Loucy (cell line): ENCODE measurements around the gene RAB15.
"Not testable (repeated sequence)": the region's sequence is repeated elsewhere in the genome, so short reads cannot be mapped to it uniquely, and the experiment has no call there.

Experiments used
- EZH2phosphoT487 ChIP-seq: fragments of 200-600 bp; IDR thresholded peaks from 2 replicates; pipeline ENCODE4 v1.6.1; 2018; ENCODE audit warnings: antibody characterized with exemption, mild to moderate bottlenecking, moderate library complexity, borderline replicate concordance
- TF ChIP-seq, protein P1 (sequence below): fragments of 200-600 bp; sonication (generic); conservative IDR thresholded peaks from 2 replicates; pipeline ENCODE4 v1.5.1; 2014; ENCODE audit warnings: mild to moderate bottlenecking, antibody characterized with exemption, low read length

DNA sequence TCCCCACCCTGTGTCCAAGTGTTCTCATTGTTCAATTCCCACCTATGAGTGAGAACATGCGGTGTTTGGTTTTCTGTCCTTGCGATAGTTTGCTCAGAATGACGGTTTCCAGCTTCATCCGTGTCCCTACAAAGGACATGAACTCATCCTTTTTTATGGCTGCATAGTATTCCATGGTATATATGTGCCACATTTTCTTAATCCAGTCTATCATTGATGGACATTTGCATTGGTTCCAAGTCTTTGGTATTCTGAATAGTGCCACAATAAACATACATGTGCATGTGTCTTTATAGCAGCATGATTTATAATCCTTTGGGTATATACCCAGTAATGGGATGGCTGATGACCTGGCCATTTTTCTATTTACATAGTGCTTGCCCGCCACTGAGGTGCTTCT, 58.7 kb downstream of the RAB15 start:
- TF ChIP-seq, protein P1, sequence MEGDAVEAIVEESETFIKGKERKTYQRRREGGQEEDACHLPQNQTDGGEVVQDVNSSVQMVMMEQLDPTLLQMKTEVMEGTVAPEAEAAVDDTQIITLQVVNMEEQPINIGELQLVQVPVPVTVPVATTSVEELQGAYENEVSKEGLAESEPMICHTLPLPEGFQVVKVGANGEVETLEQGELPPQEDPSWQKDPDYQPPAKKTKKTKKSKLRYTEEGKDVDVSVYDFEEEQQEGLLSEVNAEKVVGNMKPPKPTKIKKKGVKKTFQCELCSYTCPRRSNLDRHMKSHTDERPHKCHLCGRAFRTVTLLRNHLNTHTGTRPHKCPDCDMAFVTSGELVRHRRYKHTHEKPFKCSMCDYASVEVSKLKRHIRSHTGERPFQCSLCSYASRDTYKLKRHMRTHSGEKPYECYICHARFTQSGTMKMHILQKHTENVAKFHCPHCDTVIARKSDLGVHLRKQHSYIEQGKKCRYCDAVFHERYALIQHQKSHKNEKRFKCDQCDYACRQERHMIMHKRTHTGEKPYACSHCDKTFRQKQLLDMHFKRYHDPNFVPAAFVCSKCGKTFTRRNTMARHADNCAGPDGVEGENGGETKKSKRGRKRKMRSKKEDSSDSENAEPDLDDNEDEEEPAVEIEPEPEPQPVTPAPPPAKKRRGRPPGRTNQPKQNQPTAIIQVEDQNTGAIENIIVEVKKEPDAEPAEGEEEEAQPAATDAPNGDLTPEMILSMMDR = not testable (repeated sequence)
- not testable (repeated sequence) for TF ChIP-seq EZH2phosphoT487
